GM12878 (cell line): ENCODE results near the gene MRPS9.

Experiments used
- FOS ChIP-seq: IDR thresholded peaks from 3 replicates; pipeline ENCODE4 v1.6.1; 2011; ENCODE audit warnings: borderline replicate concordance; ENCODE audit not compliant: insufficient read length; ENCODE audit errors: extremely low read depth
- HDGF ChIP-seq: fragments of 450-650 bp; IDR thresholded peaks from 2 replicates; pipeline ENCODE4 v1.6.1; 2016; ENCODE audit warnings: antibody characterized with exemption
- SIN3A ChIP-seq: IDR thresholded peaks from 2 replicates; pipeline ENCODE4 v1.6.1; 2012; ENCODE audit warnings: low read depth, low read length, improper control_type of control experiment
- TARDBP ChIP-seq: IDR thresholded peaks from 2 replicates; pipeline ENCODE4 v1.6.1; 2016; ENCODE audit warnings: borderline replicate concordance
- TF ChIP-seq, protein P1 (sequence below), 3 experiments: IDR thresholded peaks in 2 of 3; conservative IDR thresholded peaks in 1 of 3; 2 replicates each; pipeline ENCODE4 v1.5.1; 2011; ENCODE audit warnings: low read depth in 3 of 3, low read length in 3 of 3, mild to moderate bottlenecking in 3 of 3, control low read depth in 2 of 3, moderate library complexity in 2 of 3, inconsistent platforms in 1 of 3, mixed read lengths in 1 of 3; ENCODE audit not compliant: control insufficient read depth in 2 of 3, insufficient read depth in 1 of 3; ENCODE audit errors: extremely low read depth in 1 of 3
- TF ChIP-seq, protein P2 (sequence below): fragments of 450-650 bp; IDR thresholded peaks from 2 replicates; pipeline ENCODE4 v1.6.1; 2017; ENCODE audit warnings: mild to moderate bottlenecking, low read depth, inconsistent platforms; ENCODE audit not compliant: poor library complexity, severe bottlenecking
- TF ChIP-seq, protein P3 (sequence below): fragments of 150-350 bp; IDR thresholded peaks from 2 replicates; pipeline ENCODE4 v1.6.1; 2016; ENCODE audit warnings: low read depth, low read length

DNA sequence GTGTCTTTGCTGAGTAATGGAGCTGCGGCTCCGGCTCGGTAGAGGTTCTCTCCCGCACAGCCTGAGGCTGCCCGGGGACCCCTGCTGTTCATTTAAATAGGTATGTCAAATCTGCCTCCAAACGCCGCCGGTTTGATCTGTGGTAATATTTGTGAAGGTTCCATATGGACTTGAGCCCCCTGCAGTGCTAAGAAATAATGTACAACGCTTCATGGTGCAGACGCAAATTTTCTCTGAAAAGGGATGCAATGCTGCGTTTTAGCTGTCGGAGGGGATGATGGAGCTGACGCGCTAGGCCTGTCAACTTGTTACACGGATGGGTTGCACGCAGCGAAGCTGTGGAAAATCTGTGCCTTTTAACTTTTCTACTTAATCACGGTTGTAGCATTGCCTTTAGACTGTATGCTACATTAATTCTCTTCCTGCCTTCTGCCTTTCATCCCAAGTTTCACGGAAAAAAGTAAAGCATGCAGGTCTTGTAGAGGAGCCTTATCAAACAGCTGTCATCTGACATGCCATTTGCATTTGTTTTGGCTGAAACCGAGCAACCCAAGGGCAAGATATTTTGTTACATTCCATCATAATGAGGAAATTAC, 43.2 kb downstream of the MRPS9 start:
- TF ChIP-seq TARDBP = no peak
- TF ChIP-seq FOS = no peak
- TF ChIP-seq, protein P1, sequence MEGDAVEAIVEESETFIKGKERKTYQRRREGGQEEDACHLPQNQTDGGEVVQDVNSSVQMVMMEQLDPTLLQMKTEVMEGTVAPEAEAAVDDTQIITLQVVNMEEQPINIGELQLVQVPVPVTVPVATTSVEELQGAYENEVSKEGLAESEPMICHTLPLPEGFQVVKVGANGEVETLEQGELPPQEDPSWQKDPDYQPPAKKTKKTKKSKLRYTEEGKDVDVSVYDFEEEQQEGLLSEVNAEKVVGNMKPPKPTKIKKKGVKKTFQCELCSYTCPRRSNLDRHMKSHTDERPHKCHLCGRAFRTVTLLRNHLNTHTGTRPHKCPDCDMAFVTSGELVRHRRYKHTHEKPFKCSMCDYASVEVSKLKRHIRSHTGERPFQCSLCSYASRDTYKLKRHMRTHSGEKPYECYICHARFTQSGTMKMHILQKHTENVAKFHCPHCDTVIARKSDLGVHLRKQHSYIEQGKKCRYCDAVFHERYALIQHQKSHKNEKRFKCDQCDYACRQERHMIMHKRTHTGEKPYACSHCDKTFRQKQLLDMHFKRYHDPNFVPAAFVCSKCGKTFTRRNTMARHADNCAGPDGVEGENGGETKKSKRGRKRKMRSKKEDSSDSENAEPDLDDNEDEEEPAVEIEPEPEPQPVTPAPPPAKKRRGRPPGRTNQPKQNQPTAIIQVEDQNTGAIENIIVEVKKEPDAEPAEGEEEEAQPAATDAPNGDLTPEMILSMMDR (IDR thresholded peaks at IDR 0.05 in 2 of 3, conservative IDR thresholded peaks at IDR 0.05 in 1 of 3; ENCODE audit: control insufficient read depth in 2 of 3, extremely low read depth in 1 of 3, insufficient read depth in 1 of 3, low read depth in 3 of 3, low read length in 3 of 3) = no peak
- TF ChIP-seq, protein P2, sequence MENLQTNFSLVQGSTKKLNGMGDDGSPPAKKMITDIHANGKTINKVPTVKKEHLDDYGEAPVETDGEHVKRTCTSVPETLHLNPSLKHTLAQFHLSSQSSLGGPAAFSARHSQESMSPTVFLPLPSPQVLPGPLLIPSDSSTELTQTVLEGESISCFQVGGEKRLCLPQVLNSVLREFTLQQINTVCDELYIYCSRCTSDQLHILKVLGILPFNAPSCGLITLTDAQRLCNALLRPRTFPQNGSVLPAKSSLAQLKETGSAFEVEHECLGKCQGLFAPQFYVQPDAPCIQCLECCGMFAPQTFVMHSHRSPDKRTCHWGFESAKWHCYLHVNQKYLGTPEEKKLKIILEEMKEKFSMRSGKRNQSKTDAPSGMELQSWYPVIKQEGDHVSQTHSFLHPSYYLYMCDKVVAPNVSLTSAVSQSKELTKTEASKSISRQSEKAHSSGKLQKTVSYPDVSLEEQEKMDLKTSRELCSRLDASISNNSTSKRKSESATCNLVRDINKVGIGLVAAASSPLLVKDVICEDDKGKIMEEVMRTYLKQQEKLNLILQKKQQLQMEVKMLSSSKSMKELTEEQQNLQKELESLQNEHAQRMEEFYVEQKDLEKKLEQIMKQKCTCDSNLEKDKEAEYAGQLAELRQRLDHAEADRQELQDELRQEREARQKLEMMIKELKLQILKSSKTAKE = no peak
- no peak for TF ChIP-seq HDGF
- TF ChIP-seq, protein P3, sequence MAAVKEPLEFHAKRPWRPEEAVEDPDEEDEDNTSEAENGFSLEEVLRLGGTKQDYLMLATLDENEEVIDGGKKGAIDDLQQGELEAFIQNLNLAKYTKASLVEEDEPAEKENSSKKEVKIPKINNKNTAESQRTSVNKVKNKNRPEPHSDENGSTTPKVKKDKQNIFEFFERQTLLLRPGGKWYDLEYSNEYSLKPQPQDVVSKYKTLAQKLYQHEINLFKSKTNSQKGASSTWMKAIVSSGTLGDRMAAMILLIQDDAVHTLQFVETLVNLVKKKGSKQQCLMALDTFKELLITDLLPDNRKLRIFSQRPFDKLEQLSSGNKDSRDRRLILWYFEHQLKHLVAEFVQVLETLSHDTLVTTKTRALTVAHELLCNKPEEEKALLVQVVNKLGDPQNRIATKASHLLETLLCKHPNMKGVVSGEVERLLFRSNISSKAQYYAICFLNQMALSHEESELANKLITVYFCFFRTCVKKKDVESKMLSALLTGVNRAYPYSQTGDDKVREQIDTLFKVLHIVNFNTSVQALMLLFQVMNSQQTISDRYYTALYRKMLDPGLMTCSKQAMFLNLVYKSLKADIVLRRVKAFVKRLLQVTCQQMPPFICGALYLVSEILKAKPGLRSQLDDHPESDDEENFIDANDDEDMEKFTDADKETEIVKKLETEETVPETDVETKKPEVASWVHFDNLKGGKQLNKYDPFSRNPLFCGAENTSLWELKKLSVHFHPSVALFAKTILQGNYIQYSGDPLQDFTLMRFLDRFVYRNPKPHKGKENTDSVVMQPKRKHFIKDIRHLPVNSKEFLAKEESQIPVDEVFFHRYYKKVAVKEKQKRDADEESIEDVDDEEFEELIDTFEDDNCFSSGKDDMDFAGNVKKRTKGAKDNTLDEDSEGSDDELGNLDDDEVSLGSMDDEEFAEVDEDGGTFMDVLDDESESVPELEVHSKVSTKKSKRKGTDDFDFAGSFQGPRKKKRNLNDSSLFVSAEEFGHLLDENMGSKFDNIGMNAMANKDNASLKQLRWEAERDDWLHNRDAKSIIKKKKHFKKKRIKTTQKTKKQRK = no peak
- no peak for TF ChIP-seq SIN3A
